Left kidney (tissue), 2 donors: ENCODE data around the gene CCDC192. TPM values are rescaled to one million over a fixed set of nuclear protein-coding genes. Genes with fewer than 3 reads are reported as not detected.

Experiments
- DNase-seq: peaks from one replicate; pipeline ENCODE4 v3.0.0-alpha.2; 2013
- polyA plus RNA-seq: library from polyadenylated mRNA; unstranded; fragments of 120-200 nt; gene quantifications from one replicate; pipeline ENCODE4 v1.2.1, GENCODE V29; 2013; ENCODE audit not compliant: insufficient read length

CCDC192 gene
- polyA plus RNA-seq, 1 donor, result 1.5 TPM

DNA sequence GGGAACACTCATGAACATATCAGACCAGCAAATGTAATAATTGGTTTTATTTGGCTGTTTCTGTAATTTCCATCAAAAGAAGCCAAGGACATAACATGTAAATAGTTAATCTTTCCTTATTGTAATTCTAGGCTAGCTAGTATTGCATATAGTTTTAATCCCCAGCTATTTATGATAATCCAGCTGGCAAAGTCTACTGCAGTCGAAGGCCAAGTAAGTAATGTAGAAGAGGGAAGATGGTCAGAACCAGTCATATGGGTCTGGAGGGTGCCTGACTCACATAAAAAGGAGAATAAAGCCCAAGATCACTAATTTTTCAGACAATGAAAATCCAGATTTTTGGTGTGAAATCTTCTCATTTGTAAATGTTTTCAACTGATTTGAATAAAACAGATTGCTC, 106.3 kb downstream of the CCDC192 start:
- no peak for DNase-seq

GRCh38 chr5:127810017-127810416, 106.8 kb downstream of the CCDC192 start:
- DNase-seq, result no peak

DNA sequence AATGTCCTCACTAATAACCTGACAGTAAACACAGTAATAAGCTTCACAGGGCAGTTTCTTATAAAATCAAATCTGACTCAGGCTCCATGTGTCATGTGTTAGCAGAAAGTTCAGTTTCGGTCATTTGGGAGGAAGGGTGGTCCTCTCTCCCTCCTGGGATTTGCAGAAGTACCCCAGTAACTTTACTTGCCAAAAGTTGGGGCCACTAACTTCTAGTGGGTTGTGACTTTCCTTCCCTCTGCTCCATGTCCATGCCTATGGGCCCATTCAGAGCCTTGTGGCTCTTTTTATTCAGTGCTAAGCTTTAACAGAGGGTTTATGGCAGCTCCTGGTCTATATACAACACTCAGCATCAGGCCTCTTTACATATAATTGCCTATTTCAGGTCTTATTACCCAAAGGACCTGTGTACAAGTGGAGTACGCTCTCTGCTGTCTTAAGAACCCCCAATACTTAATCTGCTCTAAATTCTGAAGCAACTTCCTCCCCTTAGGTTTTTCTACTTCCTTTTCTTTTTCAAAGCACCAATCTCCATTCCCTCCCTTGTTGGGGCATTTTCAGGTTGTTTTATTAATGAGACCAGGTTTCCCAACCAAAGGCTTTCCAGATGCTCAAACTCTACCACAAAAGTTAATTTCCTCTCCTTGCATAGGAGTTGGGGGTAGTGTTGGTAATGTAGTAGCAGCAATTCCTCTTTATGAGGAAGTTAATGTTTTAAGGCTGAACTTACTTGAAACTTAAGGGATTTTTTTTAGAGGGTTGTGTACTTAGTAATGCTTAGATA, 107.7 kb downstream of the CCDC192 start:
- DNase-seq, result no peak

GRCh38 chr5:127812570-127812969, 109.4 kb downstream of the CCDC192 start:
- DNase-seq, result no peak

DNA sequence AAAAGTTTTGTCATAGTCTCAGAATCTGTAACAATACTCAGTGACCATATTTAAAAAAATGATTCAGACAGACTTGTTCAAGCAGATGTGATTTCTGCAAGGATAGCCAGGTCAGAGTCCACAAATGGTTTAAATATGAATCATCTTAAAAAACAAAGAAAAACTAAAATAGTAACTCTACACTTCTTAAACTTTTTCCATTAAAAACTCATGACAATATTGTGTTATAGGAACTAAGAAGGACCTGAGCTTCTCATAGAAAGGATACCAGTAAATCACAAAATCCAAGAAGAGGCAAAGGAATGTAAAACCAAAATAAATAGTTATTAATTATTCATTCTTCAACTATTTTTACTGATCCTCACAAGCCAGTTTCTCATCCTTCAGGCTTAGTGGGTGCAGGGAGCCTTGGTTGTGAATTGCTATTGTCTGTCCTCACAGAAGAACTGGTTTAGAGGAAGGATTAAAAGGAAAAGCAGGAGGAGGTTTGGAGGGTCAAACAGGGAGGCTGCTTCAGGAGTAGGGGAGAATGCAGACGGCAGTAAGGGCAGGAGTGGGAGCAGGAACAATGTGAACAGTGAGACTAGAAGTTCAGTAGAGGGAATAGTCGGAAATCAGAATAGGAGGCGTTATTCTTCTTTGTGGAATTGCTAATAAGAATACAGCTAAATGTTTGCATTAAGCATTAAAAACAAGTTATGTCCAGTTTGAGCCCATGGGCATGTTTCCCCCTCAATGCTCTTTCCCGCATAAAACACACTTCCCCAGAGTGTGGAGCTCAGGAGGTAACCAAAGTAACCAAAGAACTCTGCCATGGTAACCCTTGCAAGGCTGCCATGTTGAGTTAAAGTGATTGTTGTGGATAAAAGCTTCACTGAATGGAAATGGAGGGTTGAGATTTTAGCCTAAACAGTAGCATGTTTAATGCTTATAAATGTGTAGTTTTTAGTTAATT, 110.7 kb downstream of the CCDC192 start:
- DNase-seq, result no peak

DNA sequence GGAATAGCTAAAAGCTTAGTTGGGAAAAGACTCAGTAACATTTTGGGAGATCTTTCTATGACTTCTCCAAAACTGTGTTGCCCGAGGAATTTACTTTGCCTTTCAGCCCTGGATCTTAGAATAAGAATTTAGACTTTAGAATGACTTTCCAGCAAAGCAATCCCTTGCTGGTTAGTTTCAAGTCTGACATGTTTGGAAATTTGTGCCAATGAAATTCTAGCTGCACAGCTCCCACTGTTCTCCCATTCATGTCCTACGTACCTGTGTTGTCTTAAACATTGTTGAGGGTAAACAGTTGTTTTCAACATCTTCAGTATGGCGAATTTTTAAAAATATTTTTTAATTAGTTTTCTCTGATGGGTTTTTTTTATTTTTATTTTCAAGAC, 111.4 kb downstream of the CCDC192 start:
- no peak for DNase-seq

DNA sequence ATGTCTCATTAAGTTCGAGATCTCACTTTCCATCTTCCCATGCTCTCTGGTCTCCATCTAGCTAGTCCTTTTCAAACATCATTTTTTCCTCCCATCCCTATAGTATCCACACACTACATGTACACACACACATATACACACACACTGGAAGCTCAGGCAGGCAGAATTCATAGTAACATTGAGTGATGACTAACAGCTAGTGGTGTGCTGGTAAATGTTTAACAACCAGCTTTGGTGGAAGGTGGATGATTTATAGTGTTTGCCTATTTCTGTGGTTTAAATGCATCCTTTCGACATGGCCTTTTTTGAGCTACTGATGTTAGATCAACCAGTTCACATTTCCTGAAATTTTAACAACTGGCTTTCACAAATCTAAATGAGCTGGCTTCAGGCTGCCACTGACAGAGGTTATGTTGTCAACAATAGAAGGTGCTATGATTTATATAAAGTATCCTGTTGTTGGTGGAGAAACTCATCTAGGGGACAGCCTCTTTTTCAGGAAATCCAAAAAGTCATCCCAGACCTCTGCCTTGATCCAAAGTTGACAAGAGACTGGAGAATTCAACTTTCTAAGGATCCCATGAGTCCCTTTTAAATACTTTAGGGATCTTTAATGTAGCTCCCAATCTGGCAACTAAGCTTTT, 117.8 kb downstream of the CCDC192 start:
- DNase-seq, result peak; percentile 29

- DNase-seq, result no peak
These were observed 118.7 kb downstream of the CCDC192 start for GRCh38 chr5:127821896-127822295.

- DNase-seq, result no peak
These were observed 120.9 kb downstream of the CCDC192 start for GRCh38 chr5:127824126-127824525.

DNA sequence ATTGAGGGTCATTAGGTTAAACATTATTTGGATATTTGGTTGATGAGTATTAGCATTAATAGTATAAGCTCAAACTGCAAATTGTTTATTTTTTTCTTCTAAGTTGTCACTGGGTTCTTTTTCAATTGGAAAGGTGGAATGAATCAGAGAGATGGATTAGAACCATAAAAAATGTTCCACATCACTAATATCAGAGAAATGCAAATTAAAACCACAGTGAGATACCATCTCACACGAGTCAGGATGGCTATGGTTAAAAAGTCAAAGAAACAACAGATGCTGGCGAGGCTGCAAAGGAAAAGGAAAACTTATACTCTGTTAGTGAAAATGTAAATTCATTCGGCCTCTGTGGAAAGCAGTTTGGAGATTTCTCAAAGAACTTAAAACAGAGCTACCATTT, 122.8 kb downstream of the CCDC192 start:
- no peak for DNase-seq

DNA sequence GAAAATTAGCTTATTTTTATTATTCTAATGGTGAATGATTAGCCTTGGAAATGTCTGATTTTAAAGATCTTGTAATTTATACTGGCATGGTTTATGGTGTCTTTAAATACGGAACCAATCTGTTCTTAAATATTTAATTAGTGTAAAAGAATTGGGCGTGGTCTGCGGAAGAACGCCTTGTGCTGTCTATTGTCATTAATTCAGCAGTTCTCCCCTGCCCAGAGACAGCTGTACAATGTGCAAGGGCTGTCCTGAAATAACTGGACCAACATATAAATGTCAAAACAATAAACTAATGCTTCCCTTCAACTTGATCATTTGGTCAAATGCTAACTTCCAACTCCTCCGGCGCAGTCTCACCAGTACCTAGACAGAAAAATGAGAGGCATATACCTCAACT, 124.3 kb downstream of the CCDC192 start:
- no peak for DNase-seq

GRCh38 chr5:127830157-127830556, 127.0 kb downstream of the CCDC192 start:
- DNase-seq, result no peak

- no peak for DNase-seq
These were observed 127.8 kb downstream of the CCDC192 start for GRCh38 chr5:127830829-127831598.

- DNase-seq, result no peak
These were observed 128.9 kb downstream of the CCDC192 start for GRCh38 chr5:127832067-127832466.

GRCh38 chr5:127834094-127834531, 130.9 kb downstream of the CCDC192 start:
- peak; percentile 46 for DNase-seq

DNA sequence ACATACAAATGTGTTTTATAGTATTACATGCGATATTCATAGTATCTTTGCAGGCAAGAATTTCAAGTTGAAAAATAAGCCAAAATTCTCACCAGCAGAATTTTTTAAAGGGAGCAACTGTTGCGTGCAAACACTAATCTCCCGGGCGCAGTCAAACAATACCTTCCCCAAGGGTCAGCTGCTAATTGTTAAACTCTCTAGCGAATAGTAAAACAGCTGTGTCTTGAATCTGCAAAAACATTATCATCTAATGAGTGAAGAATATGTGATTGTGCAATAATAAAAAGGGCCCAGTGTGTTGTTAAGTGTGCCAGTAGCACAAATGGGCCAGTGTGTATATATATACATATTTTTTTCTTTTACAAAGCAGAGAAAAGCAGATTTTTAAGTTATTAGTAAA, 131.4 kb downstream of the CCDC192 start:
- DNase-seq, result no peak

- DNase-seq, result no peak
These were observed 135.5 kb downstream of the CCDC192 start for GRCh38 chr5:127838661-127839060.

DNA sequence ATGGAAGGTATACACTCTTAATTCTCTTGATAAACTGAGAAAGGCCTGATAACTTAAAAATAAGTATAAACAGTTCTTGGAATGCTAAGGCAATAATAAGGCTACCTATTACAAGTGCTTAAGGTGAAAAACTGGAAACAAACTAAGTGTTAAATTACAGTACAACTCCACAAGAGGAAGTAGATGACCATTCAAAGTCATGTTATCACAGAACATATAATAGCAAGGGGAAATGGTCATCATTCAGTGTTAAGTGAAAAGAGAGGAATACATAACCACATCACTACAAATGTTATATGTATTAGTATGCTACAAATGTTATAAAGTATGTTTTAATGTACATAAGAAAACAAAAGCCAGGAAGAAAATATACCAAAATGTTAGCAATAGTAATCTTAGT, 135.9 kb downstream of the CCDC192 start:
- no peak for DNase-seq

GRCh38 chr5:127839496-127840197, 136.5 kb downstream of the CCDC192 start:
- DNase-seq, result no peak

DNA sequence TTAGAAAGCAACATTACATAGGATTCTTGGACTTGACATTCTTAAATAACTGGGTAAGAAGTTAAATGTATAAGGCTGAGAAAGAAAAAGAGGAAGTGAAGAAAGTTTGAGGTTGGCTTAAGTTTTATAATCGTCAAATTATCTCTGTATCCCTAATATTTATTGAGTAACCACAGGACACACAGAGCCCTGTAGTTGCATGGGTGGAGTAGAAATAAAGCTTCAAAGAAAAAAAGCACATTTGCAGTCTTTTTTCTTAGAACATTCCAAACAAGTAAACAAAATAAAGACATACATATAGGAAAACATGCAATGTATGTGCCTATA, 137.0 kb downstream of the CCDC192 start:
- no peak for DNase-seq

DNA sequence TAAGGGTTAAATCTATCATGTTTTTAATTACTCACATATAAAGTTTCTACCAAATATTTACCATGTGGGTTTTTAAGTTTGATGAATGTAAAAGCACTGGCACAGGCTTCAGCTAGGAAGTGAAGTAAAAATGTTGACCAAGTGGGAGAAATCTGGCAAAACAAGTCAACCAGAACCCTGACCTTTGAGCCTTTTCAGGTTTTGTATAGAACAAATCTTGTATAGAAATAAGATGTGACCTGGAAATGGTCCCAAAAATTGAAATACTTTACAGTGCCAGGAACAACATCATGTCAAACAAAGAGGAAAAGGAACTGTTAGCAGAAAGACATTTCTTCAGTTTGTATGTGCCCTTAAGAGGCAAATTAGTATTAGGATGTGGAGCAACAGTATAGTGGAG, 137.6 kb downstream of the CCDC192 start:
- DNase-seq, result no peak
